ENCODE results near the gene LIMA1.
"Not testable (repeated sequence)": the region's sequence is repeated elsewhere in the genome, so short reads cannot be mapped to it uniquely, and the experiment has no call there.

Gene LIMA1

GRCh38 chr12:50157259-50157658, 126.1 kb downstream of the LIMA1 start:
- DNase-seq (ENCODE audit: low read depth, low spot score) = no peak
- H3K27ac ChIP-seq = no peak overlapping the region

DNA sequence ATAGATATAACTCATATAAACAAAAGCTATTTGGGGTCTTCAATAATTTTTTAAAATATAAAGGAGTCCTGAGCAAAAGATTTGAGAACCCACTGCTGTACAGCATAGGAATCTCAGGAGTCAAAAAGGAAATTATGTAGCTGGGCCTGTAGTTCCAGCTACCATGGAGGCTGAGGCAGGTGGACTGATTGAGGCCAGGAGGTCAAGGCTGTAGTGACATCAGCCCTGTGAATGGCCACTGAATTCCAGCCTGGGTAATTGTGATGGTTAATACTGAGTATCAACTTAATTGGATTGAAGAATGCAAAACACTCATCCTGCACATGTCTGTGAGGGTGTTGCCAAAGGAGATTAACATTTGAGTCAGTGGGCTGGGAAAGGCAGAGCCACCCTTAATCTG, 126.7 kb downstream of the LIMA1 start:
- no peak for DNase-seq (ENCODE audit: low read depth, low spot score)

GRCh38 chr12:50154947-50155346, 128.4 kb downstream of the LIMA1 start:
- not testable (repeated sequence) for DNase-seq (ENCODE audit: low read depth, low spot score); H3K27ac ChIP-seq

More for the DNA sequence above, 126.7 kb downstream of the LIMA1 start:
- H3K27ac ChIP-seq = no peak overlapping the region

- DNase-seq (ENCODE audit: low read depth, low spot score) = no peak
- no peak overlapping the region for H3K27ac ChIP-seq
Observed at GRCh38 chr12:50151047-50151687, 132.2 kb downstream of the LIMA1 start.

GRCh38 chr12:50149311-50149710, 134.0 kb downstream of the LIMA1 start:
- no peak for DNase-seq (ENCODE audit: low read depth, low spot score)

GRCh38 chr12:50148011-50148410, 135.3 kb downstream of the LIMA1 start:
- H3K27ac ChIP-seq; DNase-seq (ENCODE audit: low read depth, low spot score): not testable (repeated sequence)

More at GRCh38 chr12:50149311-50149710, 134.0 kb downstream of the LIMA1 start:
- H3K27ac ChIP-seq = no peak overlapping the region

- DNase-seq (ENCODE audit: low read depth, low spot score) = no peak
Observed at GRCh38 chr12:50147281-50147680, 136.0 kb downstream of the LIMA1 start.

DNA sequence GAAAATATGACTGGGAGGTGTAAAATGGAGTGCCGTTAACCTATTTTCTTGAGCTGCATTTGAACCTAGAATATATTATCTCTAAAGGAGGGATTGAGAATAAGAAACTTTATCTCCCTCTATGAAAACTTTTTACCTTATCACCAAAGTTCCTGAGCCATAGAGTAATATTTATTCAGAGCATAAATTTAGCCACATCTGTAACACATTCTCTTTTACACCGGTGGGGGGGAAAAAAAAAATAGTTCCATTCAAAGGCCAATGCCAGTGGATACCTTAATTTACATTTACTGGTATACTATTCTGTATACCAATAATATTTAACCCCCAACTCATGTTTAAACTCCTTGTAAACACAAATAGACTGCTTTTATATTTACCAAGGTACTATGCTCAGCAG, 137.9 kb downstream of the LIMA1 start:
- H3K27ac ChIP-seq = no peak overlapping the region
- no peak for DNase-seq (ENCODE audit: low read depth, low spot score)

More at GRCh38 chr12:50147281-50147680, 136.0 kb downstream of the LIMA1 start:
- H3K27ac ChIP-seq = no peak overlapping the region

DNA sequence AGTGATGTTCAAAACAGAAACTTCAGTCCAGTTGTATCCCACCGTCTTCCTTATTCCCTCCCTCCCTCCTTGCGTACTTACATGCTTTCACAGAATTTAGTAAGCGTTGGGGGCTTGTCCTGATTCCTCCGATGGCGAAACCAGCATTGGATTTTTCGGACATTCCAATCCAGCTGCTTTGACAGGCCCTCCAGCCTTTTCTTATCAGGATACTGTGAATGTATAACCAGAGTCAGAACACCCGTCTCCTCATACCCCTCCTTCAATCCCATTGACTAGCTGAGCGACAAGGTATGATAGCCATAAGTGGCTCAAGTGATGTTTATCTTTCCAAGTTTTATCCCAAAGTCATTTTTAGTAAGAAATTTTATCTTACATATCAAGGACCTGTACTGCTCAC, 140.3 kb downstream of the LIMA1 start:
- DNase-seq (ENCODE audit: low read depth, low spot score) = no peak
- no peak overlapping the region for H3K27ac ChIP-seq

DNA sequence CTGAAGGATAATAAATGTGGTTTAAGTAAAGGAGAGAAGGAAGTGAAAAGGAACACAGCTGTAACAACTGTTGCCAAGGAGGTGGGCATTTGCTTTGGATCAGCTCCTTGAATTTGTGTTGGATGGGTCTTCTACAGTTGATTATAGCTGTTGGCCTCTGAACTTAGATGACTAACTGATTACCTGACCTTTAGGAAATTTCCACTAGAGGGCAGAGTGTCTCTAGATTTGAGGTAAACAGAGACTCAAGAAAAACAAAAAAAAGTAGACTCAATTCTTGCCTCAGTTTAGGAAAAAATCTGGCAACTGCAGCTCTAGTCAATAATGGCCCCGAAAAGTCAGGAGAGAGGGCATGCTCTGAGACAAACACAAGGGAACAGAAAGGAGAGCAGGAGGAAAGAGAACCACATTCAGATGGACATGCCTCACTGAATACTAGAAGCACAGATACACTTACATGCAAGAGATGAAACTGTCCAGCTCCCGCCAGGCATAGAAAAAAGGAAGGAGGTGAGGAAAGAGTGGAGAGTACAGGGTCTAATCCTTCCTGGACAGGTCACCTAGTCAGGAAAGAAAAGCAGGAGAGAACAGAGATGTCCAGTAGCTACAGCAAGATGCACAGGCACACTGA, 150.7 kb downstream of the LIMA1 start:
- no peak for DNase-seq (ENCODE audit: low read depth, low spot score)
- H3K27ac ChIP-seq = no peak overlapping the region

DNA sequence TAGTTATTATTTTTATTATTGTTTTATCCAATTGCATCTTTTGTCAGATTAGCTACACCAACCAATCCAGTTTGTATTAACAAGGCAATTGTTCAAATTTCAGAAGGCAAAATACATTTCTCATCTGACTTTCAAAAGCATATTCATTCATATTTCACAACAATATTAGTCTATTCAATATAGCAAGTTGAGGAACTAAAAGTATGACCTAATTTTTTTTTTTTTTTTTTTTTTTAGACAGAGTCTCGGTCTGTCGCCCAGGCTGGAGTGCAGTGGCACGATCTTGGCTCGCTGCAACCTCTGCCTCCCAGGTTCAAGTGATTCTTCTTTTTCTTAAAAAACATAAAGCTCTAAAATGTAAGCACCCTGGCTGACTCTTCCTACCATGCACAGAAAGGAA, 154.0 kb downstream of the LIMA1 start:
- H3K27ac ChIP-seq = no peak overlapping the region
- no peak for DNase-seq (ENCODE audit: low read depth, low spot score)

DNA sequence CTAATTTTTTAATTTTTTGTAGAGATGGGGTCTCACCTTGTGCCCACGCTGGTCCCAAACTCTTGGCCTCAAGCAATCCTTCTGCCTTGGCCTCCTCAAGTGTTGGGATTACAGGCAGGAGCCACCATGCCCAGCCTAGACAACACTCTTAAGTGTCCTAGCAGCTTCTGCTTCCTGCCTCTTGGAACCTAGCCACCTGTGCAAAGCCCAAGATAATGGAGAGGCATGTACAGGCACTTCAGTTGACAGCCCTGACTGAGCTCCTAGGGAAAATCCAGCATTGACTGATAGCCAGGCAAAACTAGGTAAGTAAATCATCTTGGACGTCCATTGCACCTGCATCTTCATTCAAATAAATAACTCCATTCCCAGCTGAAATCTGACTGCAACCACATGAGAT, 155.8 kb downstream of the LIMA1 start:
- no peak overlapping the region for H3K27ac ChIP-seq

More for the DNA sequence above, 155.8 kb downstream of the LIMA1 start:
- no peak for DNase-seq (ENCODE audit: low read depth, low spot score)
